ENCODE measurements around the gene SEC61G. TPM values are rescaled to one million over a fixed set of nuclear protein-coding genes. Genes with fewer than 3 reads are reported as not detected.

The SEC61G gene
- total and polyA plus RNA-seq, 9 donors, result 66.7 to 187 (median 110) TPM

DNA sequence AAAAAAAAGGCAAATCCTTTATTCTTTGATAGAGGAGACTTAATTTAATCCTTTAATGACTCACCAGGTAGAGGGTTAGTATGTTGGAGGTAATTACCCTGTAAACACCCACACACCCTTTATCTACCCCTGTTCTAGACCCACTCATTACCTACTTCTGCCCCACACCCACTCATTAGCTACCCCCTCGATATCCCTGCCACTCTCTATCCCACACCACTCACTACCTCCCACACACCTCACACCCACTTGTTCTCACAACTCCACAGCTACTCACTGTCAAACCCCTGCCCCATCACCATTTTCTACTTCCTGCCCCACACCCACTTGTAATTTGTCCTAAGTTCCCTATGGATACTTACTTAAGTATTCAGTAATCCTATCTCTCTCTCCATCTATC is 49.7 kb downstream of the SEC61G start:
- no peaks in the 10 kb centered on the region for H3K36me3 ChIP-seq
- no peaks in the 10 kb centered on the region for H3K27me3 ChIP-seq
- no peak overlapping the region for H3K27ac ChIP-seq
- no peaks in the 10 kb centered on the region for H3K9me3 ChIP-seq
- no peak for DNase-seq
- intact Hi-C loops (cut with DNase I), result no loop called here
- no peak overlapping the region for H3K4me3 ChIP-seq
- TF ChIP-seq EP300 (IDR thresholded peaks at IDR 0.05), result no peak
- TF ChIP-seq, protein P1, sequence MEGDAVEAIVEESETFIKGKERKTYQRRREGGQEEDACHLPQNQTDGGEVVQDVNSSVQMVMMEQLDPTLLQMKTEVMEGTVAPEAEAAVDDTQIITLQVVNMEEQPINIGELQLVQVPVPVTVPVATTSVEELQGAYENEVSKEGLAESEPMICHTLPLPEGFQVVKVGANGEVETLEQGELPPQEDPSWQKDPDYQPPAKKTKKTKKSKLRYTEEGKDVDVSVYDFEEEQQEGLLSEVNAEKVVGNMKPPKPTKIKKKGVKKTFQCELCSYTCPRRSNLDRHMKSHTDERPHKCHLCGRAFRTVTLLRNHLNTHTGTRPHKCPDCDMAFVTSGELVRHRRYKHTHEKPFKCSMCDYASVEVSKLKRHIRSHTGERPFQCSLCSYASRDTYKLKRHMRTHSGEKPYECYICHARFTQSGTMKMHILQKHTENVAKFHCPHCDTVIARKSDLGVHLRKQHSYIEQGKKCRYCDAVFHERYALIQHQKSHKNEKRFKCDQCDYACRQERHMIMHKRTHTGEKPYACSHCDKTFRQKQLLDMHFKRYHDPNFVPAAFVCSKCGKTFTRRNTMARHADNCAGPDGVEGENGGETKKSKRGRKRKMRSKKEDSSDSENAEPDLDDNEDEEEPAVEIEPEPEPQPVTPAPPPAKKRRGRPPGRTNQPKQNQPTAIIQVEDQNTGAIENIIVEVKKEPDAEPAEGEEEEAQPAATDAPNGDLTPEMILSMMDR (IDR thresholded peaks at IDR 0.05), result no peak
- no peak for TF ChIP-seq POLR2A (IDR thresholded peaks at IDR 0.05)
- no peaks in the 10 kb centered on the region for H3K4me1 ChIP-seq (ENCODE audit: insufficient read depth)
- 56 to 77% (median 68%) methylated on average over 1 of the region's 1 CpG for WGBS, 3 donors

DNA sequence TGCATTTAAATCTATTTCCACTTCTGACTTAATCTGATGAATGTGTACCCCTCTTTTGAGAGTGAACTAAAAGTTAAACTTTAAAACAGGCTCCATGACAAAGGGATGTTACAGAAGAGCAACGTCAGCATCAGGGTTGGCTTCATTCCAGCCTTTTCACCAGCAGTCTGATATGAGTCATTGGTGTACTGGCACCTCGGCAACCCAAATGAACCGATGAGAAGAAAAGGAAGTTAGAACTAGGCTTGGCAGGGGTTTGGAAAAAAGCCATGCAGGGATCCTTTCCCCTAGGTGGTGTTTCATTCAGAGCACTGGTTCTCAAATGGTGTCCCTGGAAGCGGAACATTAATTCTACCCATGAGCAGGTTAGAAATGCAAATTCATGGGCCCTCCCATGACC is 53.6 kb downstream of the SEC61G start:
- no peaks in the 10 kb centered on the region for H3K27me3 ChIP-seq
- intact Hi-C loops (cut with DNase I), result no loop called here
- WGBS, 3 donors, result 48 to 59% (median 57%) methylated on average over 4 of the region's 4 CpGs
- H3K36me3 ChIP-seq, result no peaks in the 10 kb centered on the region
- no peak for TF ChIP-seq EP300 (IDR thresholded peaks at IDR 0.05)
- TF ChIP-seq, protein P1 (IDR thresholded peaks at IDR 0.05), result no peak
- TF ChIP-seq POLR2A (IDR thresholded peaks at IDR 0.05), result no peak
- no peaks in the 10 kb centered on the region for H3K9me3 ChIP-seq
- H3K4me1 ChIP-seq (ENCODE audit: insufficient read depth), result no peaks in the 10 kb centered on the region
- no peak overlapping the region for H3K4me3 ChIP-seq
- no peak overlapping the region for H3K27ac ChIP-seq
- DNase-seq, result no peak

DNA sequence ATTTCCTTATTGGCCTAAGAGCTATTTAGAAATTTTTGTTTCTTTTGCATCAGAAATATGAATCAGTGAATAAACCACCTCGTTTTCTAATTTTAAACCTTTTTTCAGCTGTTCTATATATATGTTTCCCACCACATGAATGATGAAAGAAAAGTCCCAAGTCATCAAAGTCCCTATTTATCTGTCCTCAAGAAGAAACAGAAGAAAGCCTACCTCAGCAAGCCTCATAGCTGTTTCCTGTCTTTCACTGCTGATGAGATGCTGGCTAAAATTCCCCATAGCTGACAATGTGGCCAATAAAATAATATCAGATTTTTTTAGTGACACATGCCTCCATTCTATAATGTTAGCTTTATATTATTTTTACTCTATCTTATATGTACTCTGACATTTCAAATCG is 54.2 kb downstream of the SEC61G start:
- intact Hi-C loops (cut with DNase I), result no loop called here
- H3K27me3 ChIP-seq, result no peaks in the 10 kb centered on the region
- H3K9me3 ChIP-seq, result no peaks in the 10 kb centered on the region
- H3K36me3 ChIP-seq, result no peaks in the 10 kb centered on the region
- DNase-seq, result no peak
- no peak overlapping the region for H3K4me3 ChIP-seq
- 57 to 67% (median 62%) methylated on average over 2 of the region's 2 CpGs for WGBS, 3 donors
- no peaks in the 10 kb centered on the region for H3K4me1 ChIP-seq (ENCODE audit: insufficient read depth)
- no peak overlapping the region for H3K27ac ChIP-seq
- no peak for TF ChIP-seq POLR2A (IDR thresholded peaks at IDR 0.05)
- no peak for TF ChIP-seq EP300 (IDR thresholded peaks at IDR 0.05)
- TF ChIP-seq, protein P1 (IDR thresholded peaks at IDR 0.05), result no peak

Other genes with a start within 250 kb of the SEC61G start
- gene VSTM2A, start 216.8 kb downstream of the SEC61G start, total RNA-seq, result not detected
- gene VSTM2A, start 216.8 kb downstream of the SEC61G start, polyA plus RNA-seq, result under 1 TPM; 0.05 TPM